WTC11 (cell line): ENCODE results near the gene GRB7. TPM values are rescaled to one million over a fixed set of nuclear protein-coding genes. Genes with fewer than 3 reads are reported as not detected.

ENCODE experiments used
- ATAC-seq: fragments of 200-7000 bp; cut with Tn5 transposase; 2 replicates; pipeline ENCODE4 v1.10.0; 2021; ENCODE audit warnings: mild to moderate bottlenecking, moderate library complexity
- CTCF ChIA-PET: fragments of 300-600 bp; sonication (Branson Sonifier 250); formaldehyde crosslinking; loops from one replicate; lab custom pipeline; 2021; ENCODE audit warnings: antibody characterized with exemption; lab: Charles Lee
- POLR2A ChIA-PET: fragments of 350-600 bp; sonication (Branson Sonifier 250); formaldehyde crosslinking; loops from one replicate; lab custom pipeline; 2021; ENCODE audit warnings: antibody characterized with exemption; lab: Charles Lee
- DNase-seq: peaks from one replicate; pipeline ENCODE4 v3.0.0; 2021; ENCODE audit warnings: low spot score
- H3K27ac Mint-ChIP-seq: 2 replicates; pipeline ENCODE4 v1.8.0; 2021; ENCODE audit warnings: mixed read lengths
- H3K27me3 Mint-ChIP-seq: 2 replicates; pipeline ENCODE4 v1.8.0; 2021; ENCODE audit warnings: low read depth, mild to moderate bottlenecking, moderate library complexity, mixed read lengths
- H3K36me3 Mint-ChIP-seq: 2 replicates; pipeline ENCODE4 v1.8.0; 2021; ENCODE audit warnings: mixed read lengths
- H3K4me1 Mint-ChIP-seq: 2 replicates; pipeline ENCODE4 v1.8.0; 2022; ENCODE audit warnings: mixed read lengths
- H3K4me3 Mint-ChIP-seq: 2 replicates; pipeline ENCODE4 v1.8.0; 2021; ENCODE audit warnings: mild to moderate bottlenecking, moderate library complexity, mixed read lengths
- H3K9me3 Mint-ChIP-seq: 2 replicates; pipeline ENCODE4 v1.8.0; 2021; ENCODE audit warnings: mixed read lengths
- CDX4 ChIP-seq: fragments of 250-450 bp; sonication (Bioruptor Pico); IDR thresholded peaks from 2 replicates; pipeline ENCODE4 v1.9.0; 2021; ENCODE audit warnings: moderate library complexity, mild to moderate bottlenecking, inconsistent platforms, borderline replicate concordance
- CREB1 ChIP-seq: sonication (generic); formaldehyde crosslinking; IDR thresholded peaks from 2 replicates; pipeline ENCODE4 v1.8.0; 2023; ENCODE audit warnings: mild to moderate bottlenecking, missing genetic modification reagents
- E2F1 ChIP-seq: sonication (generic); formaldehyde crosslinking; IDR thresholded peaks from 2 replicates; pipeline ENCODE4 v1.8.0; 2022; ENCODE audit warnings: mild to moderate bottlenecking, missing genetic modification reagents
- ESRRA ChIP-seq: sonication (generic); formaldehyde crosslinking; IDR thresholded peaks from 2 replicates; pipeline ENCODE4 v1.8.1; 2022; ENCODE audit warnings: mild to moderate bottlenecking, missing genetic modification reagents, borderline replicate concordance
- FOXJ3 ChIP-seq: sonication (generic); formaldehyde crosslinking; IDR thresholded peaks from 2 replicates; pipeline ENCODE4 v1.9.0; 2021; ENCODE audit warnings: missing genetic modification reagents, mild to moderate bottlenecking, borderline replicate concordance
- FOXP4 ChIP-seq: sonication (generic); formaldehyde crosslinking; IDR thresholded peaks from 2 replicates; pipeline ENCODE4 v1.8.0; 2022; ENCODE audit warnings: mild to moderate bottlenecking, missing genetic modification reagents
- GABPB1 ChIP-seq: sonication (generic); formaldehyde crosslinking; IDR thresholded peaks from 2 replicates; pipeline ENCODE4 v1.8.1; 2023; ENCODE audit warnings: mild to moderate bottlenecking, missing genetic modification reagents
- GRHL2 ChIP-seq: fragments of 250-450 bp; sonication (Bioruptor Pico); IDR thresholded peaks from 2 replicates; pipeline ENCODE4 v1.8.0; 2022; ENCODE audit warnings: mild to moderate bottlenecking, moderate library complexity; ENCODE audit not compliant: insufficient replicate concordance, severe bottlenecking
- IRF2 ChIP-seq: sonication (generic); formaldehyde crosslinking; IDR thresholded peaks from 2 replicates; pipeline ENCODE4 v1.8.0; 2022; ENCODE audit warnings: low read depth, missing genetic modification reagents, borderline replicate concordance
- JUN ChIP-seq: sonication (generic); formaldehyde crosslinking; IDR thresholded peaks from 2 replicates; pipeline ENCODE4 v1.8.0; 2023; ENCODE audit warnings: mild to moderate bottlenecking, missing genetic modification reagents
- MYBL2 ChIP-seq: sonication (generic); formaldehyde crosslinking; IDR thresholded peaks from 2 replicates; pipeline ENCODE4 v1.8.1; 2023; ENCODE audit warnings: mild to moderate bottlenecking, moderate library complexity, missing genetic modification reagents
- SP1 ChIP-seq: sonication (generic); formaldehyde crosslinking; conservative IDR thresholded peaks from 2 replicates; pipeline ENCODE4 v1.8.1; 2022; ENCODE audit warnings: missing genetic modification reagents
- TP53 ChIP-seq: sonication (generic); formaldehyde crosslinking; IDR thresholded peaks from 2 replicates; pipeline ENCODE4 v1.8.1; 2023; ENCODE audit warnings: mild to moderate bottlenecking, missing genetic modification reagents
- ZBTB21 ChIP-seq: sonication (generic); formaldehyde crosslinking; IDR thresholded peaks from 2 replicates; pipeline ENCODE4 v1.8.1; 2023; ENCODE audit warnings: mild to moderate bottlenecking, missing genetic modification reagents, borderline replicate concordance
- ZNF416 ChIP-seq: fragments of 250-450 bp; sonication (Bioruptor Pico); IDR thresholded peaks from 2 replicates; pipeline ENCODE4 v1.9.0; 2021; ENCODE audit warnings: mild to moderate bottlenecking, inconsistent platforms
- ZNF423 ChIP-seq: fragments of 250-450 bp; sonication (Bioruptor Pico); IDR thresholded peaks from 2 replicates; pipeline ENCODE4 v2.1.2; 2022; ENCODE audit warnings: mild to moderate bottlenecking, moderate library complexity
- total RNA-seq: library from RNA; stranded (reverse); gene quantifications from 3 replicates; pipeline ENCODE4 v1.2.3, GENCODE V29; 2021
- TF ChIP-seq, protein P1 (sequence below): sonication (generic); formaldehyde crosslinking; IDR thresholded peaks from 2 replicates; pipeline ENCODE4 v1.8.1; 2023; ENCODE audit warnings: mild to moderate bottlenecking, missing genetic modification reagents, moderate library complexity
- TF ChIP-seq, protein P2 (sequence below): fragments of 200-600 bp; IDR thresholded peaks from 2 replicates; pipeline ENCODE4 v1.8.0; 2022; ENCODE audit warnings: antibody characterized with exemption
- TF ChIP-seq, protein P3 (sequence below): sonication (generic); formaldehyde crosslinking; IDR thresholded peaks from 2 replicates; pipeline ENCODE4 v1.8.0; 2023; ENCODE audit warnings: missing genetic modification reagents
- TF ChIP-seq, protein P4 (sequence below): sonication (generic); formaldehyde crosslinking; IDR thresholded peaks from 2 replicates; pipeline ENCODE4 v1.8.1; 2022; ENCODE audit warnings: low read depth, mild to moderate bottlenecking, moderate library complexity, missing genetic modification reagents, borderline replicate concordance

Gene GRB7
- total RNA-seq, 1 experiment from 2014 or later = 48.5 TPM

- Mint-ChIP-seq H3K4me3 (peak overlapping the region; percentile 95), H3K27ac (no peak overlapping the region), H3K9me3 (no peaks in the 10 kb centered on the region), H3K36me3 (peaks cover 3% of the 10 kb centered on the region; the same call in 1 of the 2 replicates), H3K4me1 (peaks cover 73% of the 10 kb centered on the region), H3K27me3 (no peaks in the 10 kb centered on the region)
- TF ChIP-seq JUN (CRISPR knock-in tag) (no peak), IRF2 (CRISPR knock-in tag) (no peak), ZNF423 (CRISPR knock-in tag) (0 out of 2 replicates have a peak, but pooled peaks have one; percentile 13), MYBL2 (CRISPR knock-in tag) (0 out of 2 replicates have a peak, but pooled peaks have one; percentile 5), FOXP4 (CRISPR knock-in tag) (peak; percentile 27; the same call in 1 of the 2 replicates), CDX4 (no peak), ESRRA (no peak), SP1 (CRISPR knock-in tag) (0 out of 2 replicates have a peak, but pooled peaks have one; percentile 9)
- TF ChIP-seq, protein P1, sequence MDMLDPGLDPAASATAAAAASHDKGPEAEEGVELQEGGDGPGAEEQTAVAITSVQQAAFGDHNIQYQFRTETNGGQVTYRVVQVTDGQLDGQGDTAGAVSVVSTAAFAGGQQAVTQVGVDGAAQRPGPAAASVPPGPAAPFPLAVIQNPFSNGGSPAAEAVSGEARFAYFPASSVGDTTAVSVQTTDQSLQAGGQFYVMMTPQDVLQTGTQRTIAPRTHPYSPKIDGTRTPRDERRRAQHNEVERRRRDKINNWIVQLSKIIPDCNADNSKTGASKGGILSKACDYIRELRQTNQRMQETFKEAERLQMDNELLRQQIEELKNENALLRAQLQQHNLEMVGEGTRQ (CRISPR knock-in tag) = peak; percentile 24; the same call in 1 of the 2 replicates
- TF ChIP-seq, protein P2, sequence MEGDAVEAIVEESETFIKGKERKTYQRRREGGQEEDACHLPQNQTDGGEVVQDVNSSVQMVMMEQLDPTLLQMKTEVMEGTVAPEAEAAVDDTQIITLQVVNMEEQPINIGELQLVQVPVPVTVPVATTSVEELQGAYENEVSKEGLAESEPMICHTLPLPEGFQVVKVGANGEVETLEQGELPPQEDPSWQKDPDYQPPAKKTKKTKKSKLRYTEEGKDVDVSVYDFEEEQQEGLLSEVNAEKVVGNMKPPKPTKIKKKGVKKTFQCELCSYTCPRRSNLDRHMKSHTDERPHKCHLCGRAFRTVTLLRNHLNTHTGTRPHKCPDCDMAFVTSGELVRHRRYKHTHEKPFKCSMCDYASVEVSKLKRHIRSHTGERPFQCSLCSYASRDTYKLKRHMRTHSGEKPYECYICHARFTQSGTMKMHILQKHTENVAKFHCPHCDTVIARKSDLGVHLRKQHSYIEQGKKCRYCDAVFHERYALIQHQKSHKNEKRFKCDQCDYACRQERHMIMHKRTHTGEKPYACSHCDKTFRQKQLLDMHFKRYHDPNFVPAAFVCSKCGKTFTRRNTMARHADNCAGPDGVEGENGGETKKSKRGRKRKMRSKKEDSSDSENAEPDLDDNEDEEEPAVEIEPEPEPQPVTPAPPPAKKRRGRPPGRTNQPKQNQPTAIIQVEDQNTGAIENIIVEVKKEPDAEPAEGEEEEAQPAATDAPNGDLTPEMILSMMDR = no peak
- TF ChIP-seq, protein P3, sequence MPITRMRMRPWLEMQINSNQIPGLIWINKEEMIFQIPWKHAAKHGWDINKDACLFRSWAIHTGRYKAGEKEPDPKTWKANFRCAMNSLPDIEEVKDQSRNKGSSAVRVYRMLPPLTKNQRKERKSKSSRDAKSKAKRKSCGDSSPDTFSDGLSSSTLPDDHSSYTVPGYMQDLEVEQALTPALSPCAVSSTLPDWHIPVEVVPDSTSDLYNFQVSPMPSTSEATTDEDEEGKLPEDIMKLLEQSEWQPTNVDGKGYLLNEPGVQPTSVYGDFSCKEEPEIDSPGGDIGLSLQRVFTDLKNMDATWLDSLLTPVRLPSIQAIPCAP (CRISPR knock-in tag) = no peak
- POLR2A ChIA-PET = interaction anchor here (0.6 to 1.6 kb wide), 7 partner anchors 12 to 236 kb away, joined by 3 to 25 read pairs (median 5); partner anchors contain the start of genes MIEN1 and PGAP3
- DNase-seq (peak; percentile 53), ATAC-seq (no peak)
- CTCF ChIA-PET = interaction anchor here (0.5 to 7.9 kb wide), 26 partner anchors 12 to 665 kb away, joined by 3 to 77 read pairs (median 4); partner anchors contain the start of genes MIEN1 and PGAP3
Measured at GRCh38 chr17:39700148-39700987, 37.4 kb upstream of the GRB7 start.

- POLR2A ChIA-PET = interaction anchor here (0.6 kb wide), 2 partner anchors 13 to 237 kb away, joined by 3 read pairs; partner anchors contain the start of gene PGAP3
- H3K4me3 Mint-ChIP-seq = peak overlapping the region; percentile 95
- peak overlapping the region; percentile 52 for H3K27ac Mint-ChIP-seq
- H3K9me3 Mint-ChIP-seq = no peaks in the 10 kb centered on the region
- DNase-seq (no peak), ATAC-seq (no peak)
- CTCF ChIA-PET = interaction anchor here (1.0 to 7.9 kb wide), 11 partner anchors 13 to 154 kb away, joined by 3 to 77 read pairs (median 6); partner anchors contain the start of genes MIEN1 and PGAP3
- H3K36me3 Mint-ChIP-seq = peaks cover 3% of the 10 kb centered on the region; the same call in 1 of the 2 replicates
- TF ChIP-seq, protein P4, sequence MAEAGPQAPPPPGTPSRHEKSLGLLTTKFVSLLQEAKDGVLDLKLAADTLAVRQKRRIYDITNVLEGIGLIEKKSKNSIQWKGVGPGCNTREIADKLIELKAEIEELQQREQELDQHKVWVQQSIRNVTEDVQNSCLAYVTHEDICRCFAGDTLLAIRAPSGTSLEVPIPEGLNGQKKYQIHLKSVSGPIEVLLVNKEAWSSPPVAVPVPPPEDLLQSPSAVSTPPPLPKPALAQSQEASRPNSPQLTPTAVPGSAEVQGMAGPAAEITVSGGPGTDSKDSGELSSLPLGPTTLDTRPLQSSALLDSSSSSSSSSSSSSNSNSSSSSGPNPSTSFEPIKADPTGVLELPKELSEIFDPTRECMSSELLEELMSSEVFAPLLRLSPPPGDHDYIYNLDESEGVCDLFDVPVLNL (CRISPR knock-in tag) = no peak
- no peak for TF ChIP-seq ZNF416 (CRISPR knock-in tag)
- no peak for TF ChIP-seq ZBTB21
- no peak for TF ChIP-seq E2F1
- no peak for TF ChIP-seq FOXJ3 (CRISPR knock-in tag)
- TF ChIP-seq CREB1 = no peak
- TF ChIP-seq GRHL2 = no peak
- no peak for TF ChIP-seq GABPB1 (CRISPR knock-in tag)
- no peak for TF ChIP-seq TP53 (CRISPR knock-in tag)
- TF ChIP-seq, all 79 proteins: peak for 0
- Mint-ChIP-seq H3K4me1 (peaks cover 72% of the 10 kb centered on the region), H3K27me3 (no peaks in the 10 kb centered on the region)
Measured at GRCh38 chr17:39701012-39701783, 36.5 kb upstream of the GRB7 start.
